GM18951 (cell line): Measurements from ENCODE around the gene FAM3B.

Experiments used
- POLR2A ChIP-seq: IDR thresholded peaks from 4 replicates; pipeline ENCODE4 v1.6.1; 2011; ENCODE audit warnings: mild to moderate bottlenecking; ENCODE audit not compliant: insufficient read length, insufficient read depth; ENCODE audit errors: extremely low read depth
- in situ Hi-C: fragments of 300-500 bp; cut with MboI; formaldehyde crosslinking; loops from one replicate; pipeline ENCODE4 v1.12.0; 2022; ENCODE audit warnings: low sequenced_read_pairs, mixed read lengths, inconsistent platforms; ENCODE audit not compliant: unreplicated experiment

FAM3B gene, protein sequence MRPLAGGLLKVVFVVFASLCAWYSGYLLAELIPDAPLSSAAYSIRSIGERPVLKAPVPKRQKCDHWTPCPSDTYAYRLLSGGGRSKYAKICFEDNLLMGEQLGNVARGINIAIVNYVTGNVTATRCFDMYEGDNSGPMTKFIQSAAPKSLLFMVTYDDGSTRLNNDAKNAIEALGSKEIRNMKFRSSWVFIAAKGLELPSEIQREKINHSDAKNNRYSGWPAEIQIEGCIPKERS

DNA sequence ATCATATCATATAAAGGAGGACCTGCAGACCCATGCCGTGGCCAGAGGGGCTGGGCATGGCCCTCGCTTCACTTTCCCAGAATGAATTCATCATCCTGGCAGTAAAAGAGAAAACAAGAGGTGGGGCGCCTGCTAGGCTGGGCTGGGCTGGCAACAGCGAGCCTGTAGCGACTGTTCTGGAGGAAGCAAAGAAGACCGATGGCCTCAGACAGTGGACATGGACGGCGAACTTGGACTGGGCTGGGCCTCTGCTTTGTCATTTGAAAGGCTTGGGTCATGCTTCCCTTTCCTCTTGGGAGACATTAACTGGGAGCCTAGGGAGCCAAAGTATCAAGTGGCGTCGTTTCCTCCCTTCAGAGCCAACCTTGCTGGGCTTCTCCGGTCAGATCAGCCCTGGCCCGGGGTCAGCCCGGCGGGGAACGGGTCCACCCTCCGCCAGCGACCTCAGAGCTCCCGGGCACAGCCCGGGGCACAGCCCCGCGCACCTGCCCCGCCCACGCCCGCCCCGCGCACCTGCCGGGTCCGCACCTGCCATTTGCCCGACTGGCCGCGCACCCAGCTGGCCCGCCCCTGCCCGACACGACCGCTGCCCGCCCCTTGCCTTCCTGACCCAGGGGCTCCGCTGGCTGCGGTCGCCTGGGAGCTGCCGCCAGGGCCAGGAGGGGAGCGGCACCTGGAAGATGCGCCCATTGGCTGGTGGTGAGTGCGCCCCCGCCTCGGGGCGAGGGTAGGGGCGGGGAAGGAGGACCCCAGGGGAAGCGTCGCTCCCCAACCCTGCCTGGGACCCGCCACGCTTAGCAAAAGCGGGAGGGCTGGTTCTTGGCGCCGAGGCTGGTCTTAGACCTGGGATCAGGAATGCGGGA is at the start of gene FAM3B:
TSS of gene FAM3B (plus strand) at position 602 of the 863 bp plus-strand sequence. CDS start at position 681, 79 bp downstream.
- in situ Hi-C loops = no loop called here
- TF ChIP-seq POLR2A = no peak

DNA sequence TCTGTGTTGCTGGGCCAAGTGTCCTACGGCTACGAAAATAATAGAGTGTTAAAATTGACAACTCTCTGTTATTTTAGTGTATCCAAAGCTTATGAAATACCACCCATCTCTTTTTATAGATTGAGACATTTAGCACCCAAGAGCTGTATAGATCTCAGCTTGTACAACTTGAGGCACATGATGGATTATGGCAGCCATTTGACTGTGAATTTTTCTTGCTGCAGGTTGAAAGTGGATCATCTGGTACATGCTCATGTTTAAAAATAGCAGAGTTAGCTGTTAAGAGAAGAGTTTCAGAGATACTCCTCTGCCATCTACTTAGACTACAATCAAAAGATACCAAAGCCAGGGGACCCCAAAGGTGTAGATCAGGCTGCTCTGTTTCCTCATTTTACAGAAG is 49.3 kb upstream of the FAM3B start:
- in situ Hi-C loops = loop anchor here (10.0 kb wide), 1 partner anchor 987 kb away; no protein-coding TSS in a partner anchor
- no peak for TF ChIP-seq POLR2A

DNA sequence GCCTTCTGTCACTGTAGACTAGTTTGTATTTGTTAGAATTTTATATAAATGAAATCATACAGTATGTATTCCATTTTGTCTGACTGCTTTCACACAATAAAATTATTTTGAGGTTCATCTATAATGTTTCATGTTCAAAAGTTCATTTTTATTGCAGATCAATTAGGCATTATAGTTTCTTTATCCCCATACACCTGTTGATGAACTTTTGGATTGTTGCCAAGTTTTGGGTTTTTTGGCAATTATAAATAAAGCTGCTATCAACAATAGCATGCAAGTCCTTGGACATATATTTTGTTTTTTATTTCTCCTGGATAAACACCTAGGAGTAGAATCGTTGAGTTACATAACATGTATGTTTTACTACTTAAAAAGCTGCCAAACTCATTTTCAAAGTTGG is 47.1 kb upstream of the FAM3B start:
- no peak for TF ChIP-seq POLR2A
- in situ Hi-C loops = loop anchor here (10.0 kb wide), 1 partner anchor 985 kb away; no protein-coding TSS in a partner anchor

DNA sequence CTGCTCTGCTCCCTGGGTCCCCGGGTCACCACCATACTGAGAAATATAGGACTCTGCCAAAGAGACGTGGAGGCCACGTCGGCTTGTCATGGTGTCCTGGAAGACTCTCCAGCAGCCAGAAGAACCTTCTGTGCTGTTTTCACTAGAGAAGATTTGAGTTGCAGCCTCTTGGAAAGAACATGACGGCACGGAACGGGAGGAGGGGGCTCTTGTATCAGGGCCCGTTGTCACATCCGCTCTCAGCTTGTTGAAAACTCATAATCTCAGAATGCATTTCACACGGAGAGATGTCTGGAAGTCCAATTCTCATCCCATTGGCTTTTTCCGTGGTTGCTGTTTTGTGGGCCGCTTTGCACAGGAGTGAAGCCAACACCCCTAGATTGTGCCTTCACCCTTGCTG is 39.4 kb upstream of the FAM3B start:
- no peak for TF ChIP-seq POLR2A
- in situ Hi-C loops = no loop called here

DNA sequence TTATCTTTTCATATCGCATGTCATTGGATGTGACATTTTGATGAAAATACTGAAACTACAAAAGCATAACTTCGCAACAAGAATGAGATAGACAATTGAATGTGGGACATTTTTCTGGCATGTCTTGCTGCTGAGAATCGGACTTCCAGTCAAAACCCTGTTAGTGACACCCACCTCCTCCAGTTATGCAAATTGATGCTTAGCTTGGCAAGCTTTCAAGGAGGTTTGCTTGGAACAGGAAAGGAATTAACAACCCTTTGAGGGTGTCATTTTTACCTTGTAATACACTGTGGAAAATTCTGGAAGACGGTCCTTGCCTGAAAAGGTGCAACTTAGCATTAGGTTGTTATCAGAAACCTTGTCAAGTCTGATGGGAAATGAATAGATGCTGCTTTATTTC is 38.8 kb upstream of the FAM3B start:
- no peak for TF ChIP-seq POLR2A
- in situ Hi-C loops = no loop called here

DNA sequence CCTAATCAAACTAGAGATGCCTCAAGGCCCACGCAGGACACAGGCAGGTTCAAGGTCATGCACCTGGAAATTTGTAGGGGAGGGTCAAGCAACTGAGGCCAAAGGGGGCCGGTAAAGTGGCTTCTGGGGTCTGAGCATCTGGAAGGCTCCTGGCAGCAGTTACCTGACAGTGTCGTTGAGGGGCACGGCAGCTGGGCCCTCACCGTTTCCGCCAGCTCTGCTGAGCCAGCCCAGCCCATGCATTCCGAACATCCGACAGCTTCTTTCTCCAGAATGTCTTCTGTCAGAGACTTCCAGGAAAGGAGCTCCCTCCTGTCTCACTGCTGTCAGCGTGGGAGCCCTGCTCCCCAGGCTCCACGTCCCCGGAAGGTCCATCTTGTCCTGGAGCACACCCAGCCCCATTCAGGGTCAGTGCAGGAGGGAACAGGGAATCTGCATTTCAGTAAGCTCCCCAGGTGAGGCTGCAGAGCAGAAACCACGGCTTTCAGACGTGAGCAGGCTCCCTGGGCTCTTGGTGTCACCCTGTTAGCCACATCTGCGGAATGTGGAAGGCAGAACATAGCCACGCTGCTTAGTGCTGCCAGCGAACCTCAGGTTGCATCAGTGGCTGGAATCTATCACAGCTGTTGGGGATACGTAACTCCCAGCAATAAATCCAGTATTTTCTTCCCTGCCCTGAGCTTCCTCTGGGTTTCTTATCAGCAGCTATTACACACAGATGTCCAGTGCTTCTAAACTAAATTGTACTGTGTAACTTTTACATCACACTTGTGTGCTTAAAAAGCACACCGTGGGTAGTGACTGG is 36.3 kb upstream of the FAM3B start:
- in situ Hi-C loops = loop anchor here (10.0 kb wide), 1 partner anchor 174 kb away; no protein-coding TSS in a partner anchor
- TF ChIP-seq POLR2A = no peak

DNA sequence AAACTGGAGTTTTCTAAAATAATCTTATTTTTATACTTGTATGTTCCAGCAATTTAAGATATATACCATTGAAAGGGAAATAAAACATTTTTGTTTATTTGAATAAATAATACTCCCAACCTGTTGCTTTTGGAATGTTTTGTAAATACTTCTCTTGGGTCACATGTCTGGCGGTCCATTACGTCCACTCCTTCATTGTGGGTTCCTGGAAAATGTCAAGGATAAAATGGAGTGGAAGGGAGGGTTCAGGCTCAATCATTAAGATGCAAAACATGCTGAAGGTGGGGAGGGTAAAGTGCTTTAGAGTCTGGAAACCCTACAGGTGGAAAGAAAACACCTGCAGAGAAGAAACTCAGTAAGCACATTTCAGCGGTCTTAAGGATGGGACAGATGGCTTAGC is 34.2 kb upstream of the FAM3B start:
- in situ Hi-C loops = loop anchor here (10.0 kb wide), 1 partner anchor 172 kb away; no protein-coding TSS in a partner anchor
- TF ChIP-seq POLR2A = no peak

DNA sequence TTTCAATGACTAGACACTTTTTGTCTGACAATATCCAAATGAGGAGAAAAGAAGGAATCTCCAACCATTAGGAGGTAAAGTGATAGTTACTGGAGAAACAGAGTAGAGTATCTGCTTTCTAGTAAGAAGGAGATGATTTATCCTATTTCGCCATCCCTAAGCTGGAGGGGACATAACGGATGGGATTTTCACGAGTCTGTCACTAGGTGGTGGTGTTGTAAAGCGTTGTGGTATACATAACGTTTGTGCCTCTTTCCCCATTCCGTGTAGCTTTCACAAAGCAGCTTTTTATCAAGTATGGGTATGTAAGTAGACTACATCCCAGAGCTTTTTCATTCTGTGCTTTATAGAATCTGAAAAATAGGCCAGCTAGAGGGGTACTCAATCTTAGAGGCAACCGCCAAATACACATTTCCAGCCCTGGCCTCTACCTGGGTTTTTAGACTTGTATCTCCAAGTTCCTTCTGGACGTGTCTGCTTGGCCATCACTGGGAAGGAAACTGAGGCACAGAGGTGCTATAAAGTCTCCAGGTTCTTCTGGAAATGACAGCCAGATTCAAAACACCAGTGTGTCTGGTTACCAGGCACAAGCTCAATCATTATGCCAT is 33.3 kb upstream of the FAM3B start:
- in situ Hi-C loops = loop anchor here (10.0 kb wide), 1 partner anchor 171 kb away; no protein-coding TSS in a partner anchor
- TF ChIP-seq POLR2A = no peak

DNA sequence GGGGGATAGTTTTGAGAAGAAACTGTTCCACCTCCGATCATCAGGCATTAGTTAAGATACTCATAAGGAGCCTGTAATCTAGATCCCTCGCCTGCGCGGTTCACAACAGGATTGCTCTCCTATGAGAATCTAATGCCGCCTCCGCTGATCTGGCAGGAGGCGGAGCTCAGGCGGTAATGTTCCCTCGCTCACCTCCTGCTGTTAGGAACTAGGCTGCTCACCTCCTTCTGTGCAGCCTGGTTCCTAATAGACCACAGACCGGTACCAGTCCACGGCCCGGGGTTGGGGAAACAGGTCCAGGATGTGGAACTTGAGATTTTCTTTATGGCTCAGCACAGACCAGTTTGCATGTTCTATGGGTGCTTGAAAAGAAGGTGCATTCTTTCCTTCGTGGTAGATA is 27.2 kb upstream of the FAM3B start:
- TF ChIP-seq POLR2A = no peak

DNA sequence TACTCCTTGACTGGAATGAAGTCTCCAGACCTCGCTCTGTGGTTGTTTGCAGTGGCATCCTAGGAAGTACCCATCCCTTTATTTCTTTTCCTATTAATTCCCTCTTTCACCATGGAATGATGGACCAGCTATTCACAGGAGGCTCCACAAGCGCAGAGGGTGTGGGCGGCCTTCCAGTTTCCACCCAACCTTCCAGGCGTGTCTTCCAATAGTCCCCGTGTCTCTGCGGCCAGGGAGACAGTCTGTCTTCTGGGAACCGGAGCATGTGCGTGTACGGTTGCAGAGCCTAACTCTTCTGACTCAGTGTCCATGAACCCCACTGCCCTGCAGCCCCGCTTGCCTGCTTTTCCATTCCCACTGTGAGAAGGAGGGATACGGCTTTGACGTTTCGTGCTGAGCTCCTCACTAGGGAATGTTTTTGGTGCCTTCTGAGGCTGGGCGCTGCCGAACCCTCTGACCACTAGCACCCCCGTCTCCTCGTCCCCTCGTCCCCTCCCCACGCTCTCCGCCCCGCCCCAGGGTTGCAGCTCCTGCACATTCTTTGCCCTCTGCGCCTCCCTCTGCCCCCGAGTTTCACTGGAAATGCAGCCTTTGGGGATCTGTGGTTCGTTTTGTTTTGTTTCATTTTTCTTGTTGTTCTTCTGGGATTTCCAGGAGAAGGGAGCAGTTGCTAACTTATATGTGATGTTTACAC is 26.3 kb upstream of the FAM3B start:
- in situ Hi-C loops = no loop called here
- no peak for TF ChIP-seq POLR2A

More for the DNA sequence above, 27.2 kb upstream of the FAM3B start:
- in situ Hi-C loops = loop anchor here (10.0 kb wide), 1 partner anchor 165 kb away; no protein-coding TSS in a partner anchor

DNA sequence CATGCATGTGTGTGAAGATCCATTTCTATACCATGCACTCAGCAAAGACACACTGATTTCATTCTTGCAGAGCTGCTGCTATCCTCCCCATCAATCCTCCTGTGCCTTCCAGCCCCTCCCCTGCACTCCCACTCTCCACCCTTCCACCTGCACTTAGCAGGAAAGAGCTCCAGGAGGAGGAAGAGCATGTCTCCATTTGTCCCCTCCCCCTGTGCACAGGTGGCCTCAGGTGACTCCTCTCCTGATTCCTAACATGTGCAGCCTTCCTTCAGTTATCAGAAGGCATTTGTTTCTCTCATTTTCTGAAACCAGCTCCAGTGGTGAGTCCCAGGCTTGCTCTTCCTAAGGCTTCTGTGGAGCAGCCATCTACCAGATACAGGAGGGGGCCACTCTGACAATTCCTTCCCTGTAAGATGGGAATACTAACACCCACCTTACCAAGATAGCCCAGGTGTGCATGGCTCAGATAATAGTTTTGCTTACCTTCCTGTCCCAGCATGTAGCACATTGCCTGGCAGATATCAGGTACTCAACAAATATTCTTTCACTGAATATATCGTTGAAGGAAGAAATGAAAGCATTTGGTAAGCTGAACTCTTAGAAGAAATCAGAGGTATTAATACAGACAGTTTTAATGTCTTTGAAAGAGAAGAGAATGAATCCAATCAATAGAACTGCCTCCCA is 21.9 kb upstream of the FAM3B start:
- no peak for TF ChIP-seq POLR2A
- in situ Hi-C loops = no loop called here
